NCI-H460 (cell line): ENCODE results near the gene PBXIP1. TPM values are rescaled to one million over a fixed set of nuclear protein-coding genes. Genes with fewer than 3 reads are reported as not detected.

ENCODE experiments used
- DNase-seq: peaks from one replicate; pipeline ENCODE4 v3.0.0-alpha.2; 2016; ENCODE audit warnings: low read depth; ENCODE audit errors: extremely low read depth
- total RNA-seq: library from RNA; depleted of rRNA; stranded (reverse); fragments of >200 nt; shearing (Covaris generic); gene quantifications from 2 replicates; pipeline ENCODE4 v1.2.3, GENCODE V29; 2014

PBXIP1 gene
- total RNA-seq, 1 experiment from 2014 or later: 25.6 TPM

DNA sequence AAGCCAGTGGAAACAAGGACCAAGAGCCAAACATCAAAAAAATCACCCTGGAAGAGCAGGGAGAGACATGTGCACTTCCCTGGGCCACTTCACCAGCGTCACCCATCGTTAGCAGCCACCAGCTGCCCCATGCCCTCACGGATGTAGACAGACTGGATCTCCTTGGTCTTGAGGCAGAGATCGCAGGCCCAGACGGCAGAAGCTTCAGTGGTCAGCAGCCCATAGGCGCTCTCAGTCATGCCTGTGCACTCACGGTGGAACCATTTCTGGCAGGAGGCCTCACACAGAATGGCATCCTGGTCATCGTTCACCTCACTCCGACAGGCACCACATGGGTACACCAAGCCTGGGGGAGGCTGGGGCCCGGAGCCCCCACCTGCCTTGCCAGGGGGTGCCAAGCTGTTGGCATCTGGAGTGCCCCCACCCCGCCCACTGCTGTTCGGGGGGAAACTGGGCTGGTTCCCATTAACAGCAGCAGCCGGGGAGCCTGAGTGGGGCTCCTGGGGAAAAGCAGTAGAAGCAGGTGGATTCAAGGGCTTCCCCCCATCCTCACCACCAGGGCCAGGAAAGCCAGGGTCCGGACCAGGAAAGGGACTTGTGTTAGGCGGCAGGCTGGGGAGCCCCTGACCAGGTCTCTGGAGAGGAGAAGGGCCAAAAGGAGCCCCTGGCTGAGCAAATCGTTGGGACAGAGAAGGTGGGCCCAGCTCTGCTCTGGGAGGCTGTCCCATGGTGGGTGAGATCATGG lies 3.0 kb upstream of the PBXIP1 start:
- DNase-seq: no peak

DNA sequence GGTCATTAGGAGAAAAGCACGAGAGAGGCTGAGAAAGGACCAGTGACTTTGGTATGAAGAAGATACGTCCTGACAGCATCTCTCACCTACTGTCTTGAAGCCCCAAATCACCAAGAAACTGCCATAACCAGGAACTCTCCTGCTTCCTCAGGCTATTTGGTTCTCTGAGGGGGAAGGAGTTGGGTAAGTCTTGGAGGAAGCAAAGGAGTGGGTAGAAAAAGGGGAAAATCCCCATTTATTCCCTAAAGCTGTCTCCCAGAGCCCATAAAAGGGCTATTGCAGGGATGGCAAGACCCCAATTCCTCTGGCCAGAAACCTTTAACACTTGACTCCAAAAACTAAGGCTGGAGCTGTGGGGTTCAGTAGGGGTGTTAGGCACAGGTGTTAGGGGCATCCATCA lies 2.1 kb upstream of the PBXIP1 start:
- DNase-seq: no peak

DNA sequence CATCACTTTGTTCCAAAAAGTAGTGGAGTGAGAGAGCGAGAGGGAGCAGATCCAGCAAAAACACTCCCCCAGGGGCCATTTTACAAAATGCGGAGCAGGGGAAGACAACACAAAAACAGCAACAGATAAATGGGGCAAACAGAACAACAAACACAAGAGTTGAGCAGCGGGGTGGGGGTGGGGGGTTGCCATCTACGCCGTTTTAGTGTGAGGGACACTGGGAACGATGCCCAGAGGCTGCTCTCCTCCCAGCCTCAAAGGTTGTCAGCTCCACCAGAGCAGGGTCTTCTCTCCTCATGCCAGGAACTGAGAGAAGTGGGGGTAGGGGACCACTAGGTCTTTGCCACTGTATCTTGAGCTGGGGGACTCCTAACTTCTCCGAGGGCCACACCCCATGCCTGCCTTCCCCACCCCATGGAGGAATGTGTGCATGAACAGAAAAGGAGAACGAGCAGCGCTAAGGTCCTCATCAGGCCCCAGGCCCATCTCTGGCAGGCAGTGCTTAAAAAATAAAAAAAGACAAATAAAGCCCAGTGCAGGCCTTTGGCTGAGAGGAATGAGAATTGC lies 1.3 kb upstream of the PBXIP1 start:
- no peak for DNase-seq

DNA sequence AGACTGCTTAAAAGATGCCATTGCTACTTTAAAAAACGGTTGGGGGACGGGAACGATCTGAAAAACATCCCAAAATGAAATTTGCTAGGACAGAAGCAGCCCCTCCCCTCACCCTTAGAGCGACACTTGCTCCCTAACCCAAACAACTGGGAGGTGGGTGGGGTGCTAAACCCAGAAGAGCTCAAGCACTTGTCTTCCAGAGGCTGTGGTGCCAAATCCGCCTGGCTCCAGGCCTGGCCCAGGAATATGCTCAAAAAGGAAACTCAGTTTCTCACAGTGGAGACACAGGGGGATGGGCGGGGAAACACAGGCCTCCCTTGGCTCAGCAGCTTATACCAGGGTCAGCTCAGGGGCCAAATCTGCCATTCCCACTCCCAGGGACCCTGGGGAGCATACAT lies 644 bp upstream of the PBXIP1 start:
- no peak for DNase-seq

DNA sequence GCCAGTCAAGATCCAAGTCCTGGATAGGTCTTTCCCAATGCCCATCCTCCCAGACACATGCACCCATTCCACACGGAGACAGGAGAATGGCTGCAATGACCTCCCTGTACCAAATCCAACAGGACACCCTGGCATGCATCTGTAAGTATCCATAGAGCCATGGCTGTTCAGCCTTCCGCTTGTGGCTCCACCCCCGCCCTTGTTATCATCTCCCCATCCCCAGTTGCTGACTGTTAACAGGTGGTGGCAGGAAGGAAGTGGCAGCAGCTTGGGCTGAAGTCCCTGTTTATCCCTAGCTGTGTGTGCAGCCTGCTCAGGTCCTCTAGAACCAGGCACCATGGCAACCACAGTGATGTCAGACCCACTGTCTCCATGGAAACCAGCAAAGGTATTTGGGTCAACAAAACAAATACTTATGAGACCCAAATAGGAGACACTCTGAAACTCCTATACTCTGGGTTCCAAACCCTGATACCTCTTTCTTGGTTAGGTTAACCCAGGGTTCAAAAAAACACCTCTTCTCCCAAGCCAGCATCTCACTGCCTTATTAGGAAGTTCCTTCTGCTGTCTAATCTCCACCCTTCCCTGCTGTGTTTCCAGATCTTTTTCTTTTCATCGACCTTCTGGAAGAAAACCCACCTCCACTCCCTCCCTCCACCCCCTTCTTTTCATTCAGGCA lies 721 bp downstream of the PBXIP1 start:
- no peak for DNase-seq

DNA sequence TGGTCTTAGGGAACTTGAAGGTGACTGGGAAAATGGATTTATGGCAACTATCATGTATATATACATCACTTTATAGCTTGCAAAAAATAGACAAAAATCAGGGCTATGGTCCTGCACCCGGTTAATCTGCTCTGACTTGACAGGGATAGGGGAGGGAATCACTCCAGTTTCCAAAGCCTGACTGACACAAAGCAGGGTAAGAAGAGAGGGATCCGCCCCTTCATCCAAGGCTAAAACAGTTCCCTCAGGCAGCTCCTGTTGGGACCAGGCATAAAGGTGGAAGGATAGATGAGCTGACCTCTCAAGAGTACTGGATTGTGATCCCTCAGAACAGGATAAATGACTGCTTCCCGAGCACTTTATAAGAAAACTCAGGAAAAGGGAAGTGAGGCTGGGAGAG lies 1.4 kb downstream of the PBXIP1 start:
- DNase-seq: no peak

DNA sequence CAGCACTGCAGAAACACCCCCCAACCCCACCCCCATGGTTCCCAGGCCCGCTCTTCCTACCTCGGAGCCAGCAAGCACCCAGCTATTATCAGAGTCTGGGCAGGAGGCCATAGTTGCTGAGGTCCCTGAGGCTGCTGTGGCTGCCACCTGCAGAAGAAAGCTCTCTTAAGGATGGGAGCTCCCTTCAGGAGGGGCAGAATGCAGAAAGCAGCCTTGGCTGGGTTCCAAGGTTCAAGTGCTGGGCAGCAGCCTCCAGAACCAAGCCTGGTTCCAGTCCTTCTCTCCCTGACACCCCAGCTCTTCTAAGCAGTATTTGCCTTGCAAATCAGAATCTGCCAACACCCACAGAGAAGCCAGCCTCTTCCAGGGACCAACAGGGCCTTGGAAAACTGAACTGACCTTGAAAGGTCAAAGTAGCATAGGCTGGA lies 2.3 kb downstream of the PBXIP1 start:
- no peak for DNase-seq

DNA sequence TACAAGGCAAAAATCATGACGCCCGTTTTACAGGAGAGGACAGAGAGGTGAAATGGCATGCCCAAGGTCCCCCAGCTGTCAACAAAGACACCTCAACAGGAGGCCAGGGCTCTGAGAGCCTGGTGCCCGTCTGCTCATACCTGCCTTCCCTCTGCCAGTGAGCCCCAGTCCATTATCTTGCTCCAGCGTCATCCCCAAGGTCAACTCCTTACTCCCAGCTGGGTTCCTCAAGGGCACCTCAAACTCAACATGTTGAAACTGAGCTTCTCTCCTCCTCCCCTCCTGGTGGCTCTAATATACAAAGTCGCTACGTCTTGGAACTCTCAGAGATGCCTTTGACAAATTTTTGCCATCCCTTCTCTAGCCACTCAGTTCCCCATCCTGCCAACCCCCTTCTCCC lies 3.2 kb downstream of the PBXIP1 start:
- no peak for DNase-seq

DNA sequence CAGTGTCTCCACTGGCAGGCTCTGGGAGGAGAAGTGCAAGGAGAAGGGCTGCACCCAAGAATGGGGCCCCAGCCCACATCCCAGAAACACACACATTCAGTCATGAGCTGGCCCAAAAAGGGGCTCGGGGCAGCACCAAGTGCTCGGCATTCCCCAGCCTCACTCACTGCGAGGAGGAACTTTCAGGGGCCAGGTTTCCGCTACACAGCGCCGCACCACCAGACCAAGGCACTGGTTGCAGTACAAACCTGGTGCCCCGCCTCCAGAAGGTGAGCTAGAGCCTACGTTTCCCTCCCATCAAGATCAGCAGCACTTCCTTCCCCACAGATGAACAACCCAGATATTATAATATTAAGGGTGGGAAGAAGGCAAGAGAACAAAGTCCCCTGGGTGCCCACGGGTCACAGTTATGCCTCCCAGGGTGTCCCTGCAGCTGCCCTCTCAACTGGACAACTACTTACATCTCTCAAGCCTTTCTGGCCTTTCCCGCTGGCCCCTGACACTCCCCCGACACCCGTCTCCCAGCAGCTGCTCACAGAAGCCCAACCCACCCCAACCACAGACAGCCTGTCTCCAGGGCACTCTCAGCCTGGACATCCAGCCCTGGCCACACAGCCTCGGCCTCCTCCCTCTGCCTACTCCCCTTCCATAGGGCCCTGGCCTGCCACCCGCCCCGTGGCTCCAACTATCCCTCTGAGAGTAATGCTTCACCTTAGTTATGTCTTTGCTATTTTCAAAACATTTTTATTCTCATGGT lies 3.8 kb downstream of the PBXIP1 start:
- no peak for DNase-seq

DNA sequence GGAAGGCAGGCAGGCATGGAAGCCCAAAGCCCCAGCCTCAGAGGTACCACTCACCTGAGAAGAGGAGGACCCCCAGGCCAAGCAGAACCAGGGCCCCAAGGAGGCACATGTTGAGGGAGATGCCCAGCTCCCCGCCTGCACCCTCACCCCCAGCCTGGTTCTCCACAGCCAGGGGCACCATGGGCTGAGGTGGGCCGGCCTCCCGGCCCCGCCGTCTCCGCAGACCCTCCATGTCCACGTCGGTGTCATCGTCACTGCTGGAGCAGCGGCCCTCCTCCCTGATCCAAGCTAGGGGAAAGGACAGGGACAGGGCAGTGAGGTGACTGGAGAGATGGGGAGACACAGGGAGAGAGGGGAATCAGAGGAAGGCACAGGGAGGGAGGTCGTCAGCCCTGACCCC lies 7.8 kb downstream of the PBXIP1 start:
- no peak for DNase-seq

DNA sequence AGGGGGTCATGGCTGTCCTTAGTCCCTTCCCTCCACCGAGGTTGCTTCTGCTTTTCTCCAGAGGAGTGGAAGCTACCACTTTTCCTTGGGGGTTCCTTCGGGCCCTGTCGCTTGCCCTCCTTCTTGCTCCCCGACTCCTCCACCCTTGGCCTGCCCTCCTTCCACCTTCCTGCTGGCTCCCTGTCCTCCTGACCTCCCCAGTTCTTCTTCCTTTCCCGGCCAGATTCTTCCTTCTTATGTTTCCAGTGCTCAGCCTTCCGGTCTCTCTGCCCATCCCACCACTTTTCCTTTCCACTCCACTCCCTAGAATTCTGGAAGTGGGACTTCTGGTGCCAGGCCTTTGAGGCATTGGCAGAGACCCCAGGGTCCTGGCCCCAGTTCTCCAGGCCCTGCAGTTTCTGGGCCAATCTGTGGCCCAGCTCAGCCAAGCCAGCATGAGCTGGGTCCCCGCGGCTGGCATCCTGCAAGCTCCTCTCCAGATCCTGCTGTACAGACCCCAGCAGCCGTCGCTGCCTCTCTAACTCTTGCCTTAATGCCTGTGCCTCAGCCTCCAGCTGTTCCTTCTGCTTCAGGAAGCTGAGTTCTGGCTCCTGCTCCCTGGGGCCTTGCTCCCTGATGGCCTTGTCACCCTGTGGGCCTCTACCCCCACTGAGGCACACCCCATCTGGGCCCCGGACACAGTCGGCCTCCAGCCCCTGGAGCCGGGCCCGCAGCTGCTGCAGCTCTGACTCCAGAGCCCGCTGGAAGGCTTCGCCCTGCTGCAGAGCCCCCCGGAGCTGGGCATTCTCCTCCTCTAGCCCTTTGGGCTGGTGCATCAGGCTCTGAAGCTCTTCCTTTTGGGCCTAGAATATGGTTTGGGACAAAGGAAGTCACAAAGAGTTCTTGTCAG lies 9.7 kb downstream of the PBXIP1 start:
- no peak for DNase-seq

DNA sequence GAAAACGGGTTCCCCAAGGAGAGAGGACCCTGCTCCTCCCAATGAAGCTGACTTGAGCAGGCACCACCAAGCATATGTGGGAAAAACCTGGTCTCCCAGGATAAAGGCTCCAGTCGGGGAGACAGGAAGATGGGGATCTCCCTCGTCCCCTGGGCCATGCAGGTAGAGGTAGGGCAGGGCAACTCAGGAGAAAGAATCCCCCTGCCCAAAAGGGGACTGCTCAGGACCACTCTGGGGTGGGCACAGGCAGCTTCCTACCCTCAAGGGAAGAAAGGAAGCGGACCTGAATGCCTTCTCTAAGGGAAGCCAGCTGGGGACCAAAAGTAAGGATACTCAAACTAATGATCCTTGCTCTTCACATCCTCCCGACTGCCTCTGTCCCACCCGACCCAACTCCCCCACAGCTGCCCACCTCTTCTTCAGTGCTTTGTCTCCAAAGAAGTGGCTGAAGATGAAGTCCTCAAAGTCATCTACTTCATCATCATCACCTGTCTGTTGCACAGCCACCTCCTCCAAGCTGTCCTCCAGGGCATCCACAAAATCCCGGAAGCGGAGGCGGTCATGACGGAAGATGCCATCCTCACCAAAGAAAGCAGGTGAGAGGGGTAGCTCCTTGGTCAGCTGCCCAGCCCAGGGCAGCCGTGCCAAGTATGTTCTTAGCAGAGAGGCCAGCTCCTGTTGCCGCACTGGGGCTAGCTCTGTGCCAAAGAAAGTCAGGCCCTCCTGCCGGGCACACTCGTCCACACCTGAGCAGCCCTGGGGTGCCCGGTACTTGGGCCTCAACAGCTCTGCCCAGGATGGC lies 10.5 kb downstream of the PBXIP1 start:
- DNase-seq: no peak

DNA sequence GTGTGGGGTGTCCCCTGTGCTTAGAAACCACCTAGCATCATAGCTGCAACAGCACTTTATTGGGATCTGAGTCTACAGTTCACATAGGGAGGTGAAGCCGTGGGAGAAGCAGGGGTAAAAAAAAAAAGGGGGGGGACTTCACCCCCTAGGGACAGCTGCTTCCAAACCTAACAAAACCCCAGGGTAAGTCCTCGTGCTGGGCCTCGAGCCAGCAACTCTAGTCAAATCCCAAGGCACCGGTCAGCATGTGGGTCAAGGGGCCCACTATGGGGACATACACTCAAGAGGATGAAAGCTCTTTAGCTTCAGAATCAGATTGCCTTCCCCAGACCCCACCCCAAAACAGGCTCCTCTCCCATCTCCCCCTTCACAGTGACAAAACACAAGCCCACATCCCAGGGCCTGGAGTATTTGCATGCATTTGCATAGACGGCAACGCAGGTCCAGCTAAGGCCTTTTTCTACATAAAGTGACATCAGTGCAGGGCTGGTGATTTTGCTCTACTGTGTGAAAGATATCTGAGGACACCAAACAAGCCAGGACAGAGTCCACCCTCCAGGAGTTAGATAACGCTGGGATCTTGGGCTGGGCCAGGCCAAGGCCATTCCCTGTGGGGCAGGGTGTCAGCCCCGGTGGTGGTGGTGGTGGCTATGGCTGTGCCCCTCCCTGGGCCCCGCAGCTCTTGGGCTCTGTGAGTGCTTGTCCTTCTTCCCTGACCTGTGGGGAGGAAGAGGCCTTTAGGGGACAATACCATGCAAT lies 11.3 kb downstream of the PBXIP1 start:
- no peak for DNase-seq

DNA sequence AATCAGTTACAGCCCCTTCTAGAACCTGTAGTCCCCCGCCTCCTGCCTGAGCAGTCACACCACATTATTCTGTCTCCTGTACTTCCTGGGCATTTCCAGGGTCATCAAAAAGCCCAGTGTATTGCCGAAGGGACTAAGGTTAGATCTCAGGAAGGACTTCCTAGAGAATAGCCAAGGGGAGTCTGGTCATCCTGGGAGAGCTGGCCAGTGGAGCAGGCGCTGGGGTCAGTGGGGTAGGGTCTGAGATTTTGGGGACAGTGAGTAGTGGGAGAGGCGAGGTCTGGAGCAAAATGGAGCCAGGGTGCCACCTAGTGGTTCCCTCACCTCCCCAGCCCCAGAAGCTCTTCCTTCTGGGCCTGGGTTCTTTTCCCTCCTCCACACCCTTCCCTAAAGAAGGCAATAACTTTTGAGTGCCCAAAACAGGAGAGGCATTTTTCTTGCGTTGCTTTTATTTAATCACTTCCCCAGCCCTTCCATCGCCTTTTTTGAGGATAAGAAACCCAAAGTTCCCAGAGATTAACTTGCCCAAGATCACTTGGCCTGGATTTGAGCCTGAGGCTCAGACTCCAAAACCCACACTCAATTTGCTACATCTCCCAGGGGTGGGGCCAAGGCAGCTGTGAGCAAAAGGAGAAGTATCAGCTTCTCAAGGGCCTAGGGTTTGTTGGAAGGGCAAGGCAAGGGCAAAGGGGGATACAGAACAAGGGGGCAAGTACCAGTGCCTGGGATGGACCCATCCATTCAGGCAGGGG lies 12.1 kb downstream of the PBXIP1 start:
- DNase-seq: peak; percentile 56

DNA sequence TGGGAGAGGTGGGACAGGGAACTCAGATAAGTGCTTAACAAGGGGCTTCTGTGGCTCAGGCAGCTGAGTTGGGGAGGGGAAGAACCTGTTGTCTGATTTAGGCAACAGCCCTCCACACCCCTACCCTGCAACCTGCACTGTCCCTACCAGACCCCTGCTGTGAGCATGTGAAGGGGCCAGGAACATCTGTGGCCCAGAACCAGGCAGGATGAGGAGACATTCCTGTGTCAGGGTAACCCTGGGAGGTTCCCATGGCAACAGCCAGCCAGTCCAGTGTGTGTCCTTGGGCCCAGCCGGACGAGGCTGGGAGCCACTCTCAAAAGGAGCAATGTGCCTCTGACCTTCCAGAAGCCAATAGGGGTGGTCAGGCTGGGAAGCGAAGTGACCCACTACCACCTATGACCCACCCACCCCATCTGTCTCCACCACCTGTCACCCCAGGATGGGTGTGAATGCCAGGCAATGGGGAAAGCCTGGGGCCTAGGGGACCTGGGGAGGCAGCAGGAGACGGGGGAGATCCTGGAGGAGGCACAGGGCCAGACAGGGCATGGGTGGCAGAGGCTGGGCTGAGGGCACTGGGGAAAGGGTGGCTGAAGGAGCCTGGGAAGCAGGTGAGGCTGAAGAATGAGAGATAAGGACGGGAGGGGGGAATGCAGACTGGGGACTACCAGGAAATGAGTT lies 14.4 kb downstream of the PBXIP1 start:
- DNase-seq: no peak

DNA sequence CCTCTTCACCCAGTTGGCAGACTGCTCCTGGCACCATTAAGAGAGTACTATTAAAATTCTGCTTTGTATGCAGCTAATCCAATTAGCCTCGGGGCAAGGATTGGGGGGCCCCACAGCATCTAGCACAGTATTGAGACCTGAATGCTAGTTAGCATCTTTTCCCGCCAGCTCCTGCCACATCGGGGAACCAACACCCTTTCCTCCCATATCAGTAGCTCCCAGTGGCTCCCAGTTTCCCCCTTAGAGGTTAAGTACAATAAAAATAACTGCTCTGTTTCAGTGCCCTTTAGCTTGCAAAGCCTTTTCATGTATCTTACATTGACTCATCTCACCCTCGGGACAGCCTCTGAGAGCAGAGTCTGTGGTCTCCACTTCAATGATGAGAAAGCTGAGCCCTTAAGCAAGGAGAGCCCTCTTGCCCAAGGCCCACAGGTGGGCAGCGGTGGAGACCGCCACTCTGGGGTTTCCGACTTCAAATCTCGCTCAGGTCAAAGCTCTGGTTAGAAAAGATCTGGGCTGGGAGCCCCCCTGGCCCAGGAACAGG lies 15.2 kb downstream of the PBXIP1 start:
- no peak for DNase-seq

DNA sequence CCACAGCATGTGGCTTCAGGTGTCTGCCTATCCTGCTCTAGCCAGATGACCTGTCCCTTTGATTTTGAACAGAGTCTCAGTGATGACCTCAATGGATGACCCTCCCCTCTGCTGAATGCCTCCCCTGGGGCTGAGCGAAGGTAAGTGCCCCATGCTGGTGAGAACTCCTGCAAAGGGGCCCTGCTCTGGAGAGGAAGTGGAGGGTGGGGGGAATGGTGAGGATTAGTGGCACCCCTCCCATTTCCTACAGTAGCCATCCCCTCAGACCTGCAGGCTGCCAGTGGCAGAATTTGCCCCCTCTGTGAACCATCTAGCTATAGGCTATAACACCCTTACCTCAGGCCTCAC lies 15.7 kb downstream of the PBXIP1 start:
- no peak for DNase-seq
